K562 (cell line): ENCODE data around the gene PHETA1. TPM values are rescaled to one million over a fixed set of nuclear protein-coding genes. Genes with fewer than 3 reads are reported as not detected.

Source experiments
- AFF1 ChIP-seq, 2 experiments: fragments of 450-650 bp; IDR thresholded peaks; 2 replicates each; pipeline ENCODE4 v1.6.1; 2018; ENCODE audit warnings: mild to moderate bottlenecking in 2 of 2, low read depth in 1 of 2; ENCODE audit not compliant: partially characterized antibody in 2 of 2
- ATF6 ChIP-seq: sonication (generic); formaldehyde crosslinking; IDR thresholded peaks from 2 replicates; pipeline ENCODE4 v1.4.0; 2020; ENCODE audit warnings: mild to moderate bottlenecking, missing genetic modification reagents
- CBX3 ChIP-seq, 2 experiments: IDR thresholded peaks; 1 replicate in 1 of 2; 2 replicates in 1 of 2; pipeline ENCODE4 v1.6.1; 2012; ENCODE audit warnings: inconsistent platforms in 2 of 2, low read length in 2 of 2, borderline replicate concordance in 1 of 2, control low read depth in 1 of 2
- GTF2F1 ChIP-seq: IDR thresholded peaks from 2 replicates; pipeline ENCODE4 v1.6.1; 2011; ENCODE audit warnings: low read depth, low read length, improper control_type of control experiment
- HDAC1 ChIP-seq, 2 experiments: fragments of 450-650 bp; IDR thresholded peaks; 2 replicates each; pipeline ENCODE4 v1.6.1; 2016 to 2017; ENCODE audit warnings: inconsistent platforms in 1 of 2, mild to moderate bottlenecking in 1 of 2, moderate library complexity in 1 of 2
- HEY1 ChIP-seq: fragments of 250-450 bp; sonication (Bioruptor Pico); IDR thresholded peaks from 2 replicates; pipeline ENCODE4 v1.5.0; 2020; ENCODE audit warnings: mild to moderate bottlenecking, moderate library complexity, borderline replicate concordance
- KDM1A ChIP-seq, 2 experiments: fragments of 450-650 bp; IDR thresholded peaks; 2 replicates each; pipeline ENCODE4 v1.6.1; 2016; ENCODE audit warnings: mild to moderate bottlenecking in 2 of 2
- MCM5 ChIP-seq: fragments of 450-650 bp; IDR thresholded peaks from 2 replicates; pipeline ENCODE4 v1.6.1; 2016; ENCODE audit warnings: low read depth
- NELFE ChIP-seq: IDR thresholded peaks from 2 replicates; pipeline ENCODE4 v1.6.1; 2011; ENCODE audit warnings: mild to moderate bottlenecking; ENCODE audit not compliant: insufficient read depth, insufficient read length
- PKNOX1 ChIP-seq: fragments of 450-650 bp; IDR thresholded peaks from 2 replicates; pipeline ENCODE4 v1.6.1; 2016
- POLR3G ChIP-seq: IDR thresholded peaks from 2 replicates; pipeline ENCODE4 v1.6.1; 2011; ENCODE audit not compliant: insufficient read length, insufficient replicate concordance; ENCODE audit errors: extremely low read depth
- SMARCA4 ChIP-seq: fragments of 450-650 bp; IDR thresholded peaks from 2 replicates; pipeline ENCODE4 v1.6.1; 2016
- THRAP3 ChIP-seq: fragments of 450-650 bp; IDR thresholded peaks from 2 replicates; pipeline ENCODE4 v1.6.1; 2016; ENCODE audit warnings: mild to moderate bottlenecking, inconsistent platforms, borderline replicate concordance
- ZBTB2 ChIP-seq: fragments of 450-650 bp; IDR thresholded peaks from 2 replicates; pipeline ENCODE4 v1.6.1; 2016; ENCODE audit warnings: antibody characterized with exemption
- ZKSCAN8 ChIP-seq: fragments of 200-800 bp; sonication (Bioruptor generic); IDR thresholded peaks from 2 replicates; pipeline ENCODE4 v1.6.1; 2016; ENCODE audit warnings: missing genetic modification characterization, missing compliant biosample characterization
- ZMIZ1 ChIP-seq, 2 experiments: fragments of 150-350 bp in 1 of 2; IDR thresholded peaks; 2 replicates each; pipeline ENCODE4 v1.6.1; 2012 to 2016; ENCODE audit warnings: low read depth in 2 of 2, low read length in 2 of 2, mild to moderate bottlenecking in 1 of 2, moderate library complexity in 1 of 2
- ZNF696 ChIP-seq: fragments of 250-450 bp; sonication (Bioruptor Pico); conservative IDR thresholded peaks from 2 replicates; pipeline ENCODE4 v1.4.0; 2020; ENCODE audit warnings: mild to moderate bottlenecking, moderate library complexity
- polyA plus RNA-seq, 8 experiments: library from polyadenylated mRNA; depleted of rRNA in 4 of 8; stranded (reverse) in 5 of 8; unstranded in 3 of 8; fragments of >200 nt; fragmentation: Nextera tagmentation in 2 of 8; fragmentation: Illumina TruSeq in 1 of 8; extraction: Ambion mirVana in 2 of 8; extraction: Trizol in 1 of 8; gene quantifications; 2 replicates each; pipeline versions ENCODE4 v1.2.1 to v1.2.3, GENCODE V29; 2011 to 2014; ENCODE audit warnings: inconsistent platforms in 1 of 8, missing spikeins in 1 of 8
- total RNA-seq, 7 experiments: library from RNA; depleted of rRNA in 6 of 7; stranded (reverse); fragments of >200 nt in 6 of 7; fragmentation: Illumina TruSeq in 2 of 7; extraction: Trizol in 2 of 7; gene quantifications; 2 replicates each; pipeline versions ENCODE4 v1.2.1 to v1.2.3, GENCODE V29; 2011 to 2021; ENCODE audit warnings: low replicate concordance in 1 of 7

The PHETA1 gene
- total and polyA plus RNA-seq, 9 of the 15 experiments (the other 6 are each of a cell fraction or from before 2014, with no cell fraction given): 0.03 to 12.4 (median 3.0) TPM

GRCh38 chr12:111408116-111408440 is 39.2 kb upstream of the PHETA1 start (continued):
- TF ChIP-seq AFF1 (IDR thresholded peaks at IDR 0.05; ENCODE audit: low read depth in 1 of 2, partially characterized antibody in 2 of 2) (peak in 1 of 2 experiments; percentile 23), HDAC1 (IDR thresholded peaks at IDR 0.05) (peak in 1 of 2 experiments; percentile 55; a peak in 1 of 4 replicates), ZKSCAN8 (CRISPR knock-in tag) (no peak), MCM5 (no peak), HEY1 (CRISPR knock-in tag) (no peak), SMARCA4 (no peak), KDM1A (IDR thresholded peaks at IDR 0.05) (peak; percentile 85 to 95), POLR3G (no peak), CBX3 (IDR thresholded peaks at IDR 0.05; ENCODE audit: borderline replicate concordance in 1 of 2, low read length in 2 of 2) (peak in 1 of 2 experiments; percentile 55; a peak in 1 of 3 replicates), THRAP3 (no peak), ATF6 (CRISPR knock-in tag) (no peak), ZNF696 (no peak), ZMIZ1 (IDR thresholded peaks at IDR 0.05; ENCODE audit: low read depth in 2 of 2, low read length in 2 of 2) (no peak), NELFE (no peak), GTF2F1 (no peak), ZBTB2 (no peak), PKNOX1 (no peak)
